Right atrium auricular region (tissue), 2 donors: ENCODE measurements around the gene RDH14. TPM values are rescaled to one million over a fixed set of nuclear protein-coding genes. Genes with fewer than 3 reads are reported as not detected.

ENCODE experiments used
- DNase-seq: peaks from one replicate; pipeline ENCODE4 v3.0.0-alpha.2; 2019; ENCODE audit warnings: low spot score
- H3K27ac ChIP-seq, 2 donors: fragments of 200-600 bp; sonication (generic); 1 replicate in 1 of 2; 2 replicates in 1 of 2; pipeline ENCODE4 v1.5.1; 2016 to 2019
- H3K27me3 ChIP-seq, 2 donors: fragments of 200-600 bp; sonication (generic); one replicate each; pipeline versions ENCODE4 v1.5.1 to v1.6.0; 2017 to 2019
- H3K36me3 ChIP-seq: fragments of 200-600 bp; sonication (generic); one replicate; pipeline ENCODE4 v1.5.1; 2016
- H3K4me1 ChIP-seq, 2 donors: fragments of 200-600 bp; sonication (generic); one replicate each; pipeline versions ENCODE4 v1.5.1 to v1.6.0; 2017 to 2019
- H3K4me3 ChIP-seq, 2 donors: fragments of 200-600 bp; sonication (generic); 1 replicate in 1 of 2; 2 replicates in 1 of 2; pipeline ENCODE4 v1.5.1; 2017 to 2019; ENCODE audit warnings: mild to moderate bottlenecking in 1 of 2, moderate library complexity in 1 of 2
- H3K9me3 ChIP-seq, 2 donors: fragments of 200-600 bp; sonication (generic); one replicate each; pipeline ENCODE4 v1.5.1; 2019
- CTCF ChIP-seq, 2 donors: fragments of 200-600 bp; sonication (generic); IDR thresholded peaks; one replicate each; pipeline ENCODE4 v1.5.1; 2019; ENCODE audit warnings: antibody characterized with exemption in 2 of 2
- total RNA-seq, 2 donors: library from RNA; depleted of rRNA; stranded (reverse); fragments of >200 nt; gene quantifications; one replicate each; pipeline ENCODE4 v1.1.0, GENCODE V29; 2016

Gene RDH14
- total RNA-seq, 2 donors from 2014 or later = 45.0 to 67.5 TPM

- no peak for DNase-seq
- H3K4me3 ChIP-seq = no peak overlapping the region
- H3K27ac ChIP-seq = peak overlapping the region in 1 of 2 donors; percentile 3
- H3K9me3 ChIP-seq = no peaks in the 10 kb centered on the region
- peaks cover 0 to 39% of the 10 kb centered on the region in 2 donors for H3K4me1 ChIP-seq
- TF ChIP-seq CTCF (IDR thresholded peaks at IDR 0.05) = no peak
- H3K36me3 ChIP-seq = no peaks in the 10 kb centered on the region
- no peaks in the 10 kb centered on the region for H3K27me3 ChIP-seq
Observed at GRCh38 chr2:18516112-18516511, 44.3 kb downstream of the RDH14 start.

GRCh38 chr2:18514526-18515461 lies 45.7 kb downstream of the RDH14 start:
- no peaks in the 10 kb centered on the region for H3K27me3 ChIP-seq
- no peak overlapping the region for H3K4me3 ChIP-seq
- peak overlapping the region in 1 of 2 donors; percentile 33 for H3K27ac ChIP-seq
- peaks cover 0 to 27% of the 10 kb centered on the region in 2 donors for H3K4me1 ChIP-seq
- H3K9me3 ChIP-seq = no peaks in the 10 kb centered on the region
- H3K36me3 ChIP-seq = no peaks in the 10 kb centered on the region
- no peak for DNase-seq
- no peak for TF ChIP-seq CTCF (IDR thresholded peaks at IDR 0.05)

- DNase-seq = no peak
- Histone ChIP-seq H3K36me3 (no peaks in the 10 kb centered on the region), H3K27me3 (no peaks in the 10 kb centered on the region), H3K9me3 (no peaks in the 10 kb centered on the region), H3K4me3 (no peak overlapping the region), H3K27ac (no peak overlapping the region), H3K4me1 (peaks cover 0 to 12% of the 10 kb centered on the region in 2 donors)
- TF ChIP-seq CTCF (IDR thresholded peaks at IDR 0.05) = no peak
Observed at GRCh38 chr2:18510775-18511174, 49.7 kb downstream of the RDH14 start.

- Histone ChIP-seq H3K27me3 (no peaks in the 10 kb centered on the region), H3K4me3 (no peak overlapping the region), H3K27ac (no peak overlapping the region), H3K4me1 (no peaks in the 10 kb centered on the region), H3K9me3 (no peaks in the 10 kb centered on the region), H3K36me3 (no peaks in the 10 kb centered on the region)
- no peak for DNase-seq
- TF ChIP-seq CTCF (IDR thresholded peaks at IDR 0.05) = no peak
Observed at GRCh38 chr2:18506883-18507509, 53.5 kb downstream of the RDH14 start.

GRCh38 chr2:18505703-18506341 lies 54.6 kb downstream of the RDH14 start:
- no peak for DNase-seq
- Histone ChIP-seq H3K27ac (no peak overlapping the region), H3K4me3 (no peak overlapping the region), H3K36me3 (no peaks in the 10 kb centered on the region), H3K4me1 (no peaks in the 10 kb centered on the region), H3K27me3 (no peaks in the 10 kb centered on the region), H3K9me3 (no peaks in the 10 kb centered on the region)
- no peak for TF ChIP-seq CTCF (IDR thresholded peaks at IDR 0.05)

Other genes starting within 250 kb of the RDH14 start
- gene NT5C1B, start 28.9 kb upstream of the RDH14 start, total RNA-seq = not detected